Stimulated activated naive CD4-positive, alpha-beta T cell (primary cell): ENCODE data around the gene AHSG.

Experiments
- DNase-seq, 6 experiments: peaks; one replicate each; lab custom pipeline; 2025; lab: John Stamatoyannopoulos, UW

The AHSG gene

DNA sequence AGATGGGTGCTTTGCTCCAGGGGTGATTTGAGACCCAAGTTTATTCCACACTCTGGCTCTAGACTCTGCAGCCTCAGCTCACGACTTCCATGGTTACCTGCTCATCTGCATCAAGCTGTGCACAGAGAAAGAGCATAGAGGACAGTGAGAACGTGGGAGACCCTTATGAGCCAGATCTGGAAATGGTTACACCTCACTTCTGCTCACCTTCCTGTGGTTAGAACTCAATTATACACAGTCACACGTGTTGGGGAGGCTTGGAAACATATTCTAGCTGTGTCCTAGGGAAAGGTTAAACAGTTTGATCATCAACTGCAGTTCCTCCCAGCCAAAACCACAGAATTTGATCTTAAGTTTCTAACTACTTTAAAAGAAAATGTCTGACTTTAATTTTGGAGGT, 29.2 kb downstream of the AHSG start:
- DNase-seq: no peak

DNA sequence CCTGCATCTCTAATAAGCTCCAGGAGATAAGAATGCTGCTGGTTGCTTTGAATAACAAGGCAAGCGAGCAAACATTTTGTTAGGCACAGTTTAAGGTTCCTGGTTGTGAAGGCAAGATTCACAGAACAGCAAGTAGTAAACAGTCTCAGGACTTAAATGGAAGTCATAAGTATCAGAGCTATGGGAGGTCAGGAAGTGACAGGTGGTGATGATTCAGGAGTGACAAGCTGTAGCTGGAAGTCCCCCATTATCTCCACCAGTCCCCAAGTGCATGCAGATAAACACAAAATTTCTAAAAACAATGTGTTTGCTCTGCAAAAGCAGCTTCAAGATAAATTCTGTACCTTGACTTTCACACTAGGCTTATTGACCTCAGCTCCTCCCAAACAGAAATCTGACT, 30.6 kb downstream of the AHSG start:
- no peak for DNase-seq

DNA sequence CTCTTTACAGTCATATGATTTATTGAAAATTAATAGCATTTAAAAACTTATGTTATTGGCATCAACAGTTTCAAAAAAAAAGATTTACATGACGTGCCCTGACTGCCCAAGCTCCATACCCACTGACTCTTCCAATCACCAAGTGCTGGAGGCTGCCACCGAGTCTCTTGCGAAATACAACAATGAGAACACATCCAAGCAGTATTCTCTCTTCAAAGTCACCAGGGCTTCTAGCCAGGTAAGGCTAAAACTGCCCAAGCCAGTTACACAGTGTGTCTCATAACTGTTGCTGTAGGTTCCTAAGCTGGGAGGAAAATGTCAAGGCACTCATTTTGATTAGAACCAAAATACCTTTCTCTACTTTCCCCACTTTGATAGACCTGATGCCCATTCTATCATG, 31.8 kb downstream of the AHSG start:
- DNase-seq: no peak

DNA sequence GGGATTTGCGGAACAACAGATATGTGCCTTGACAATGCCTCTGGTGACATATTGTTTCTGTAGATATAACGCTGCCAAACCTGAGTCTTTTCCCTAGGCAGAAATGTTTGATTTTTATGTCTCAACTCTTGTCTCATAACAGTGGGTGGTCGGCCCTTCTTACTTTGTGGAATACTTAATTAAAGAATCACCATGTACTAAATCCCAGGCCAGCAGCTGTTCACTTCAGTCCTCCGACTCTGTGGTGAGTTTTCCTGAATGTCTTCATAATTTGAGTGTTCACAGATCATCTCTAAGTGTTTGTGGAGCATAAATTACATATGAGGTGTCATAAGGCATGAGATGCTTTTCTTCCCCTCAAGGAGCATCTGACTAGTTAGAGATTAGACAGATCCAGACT, 33.2 kb downstream of the AHSG start:
- DNase-seq: no peak

DNA sequence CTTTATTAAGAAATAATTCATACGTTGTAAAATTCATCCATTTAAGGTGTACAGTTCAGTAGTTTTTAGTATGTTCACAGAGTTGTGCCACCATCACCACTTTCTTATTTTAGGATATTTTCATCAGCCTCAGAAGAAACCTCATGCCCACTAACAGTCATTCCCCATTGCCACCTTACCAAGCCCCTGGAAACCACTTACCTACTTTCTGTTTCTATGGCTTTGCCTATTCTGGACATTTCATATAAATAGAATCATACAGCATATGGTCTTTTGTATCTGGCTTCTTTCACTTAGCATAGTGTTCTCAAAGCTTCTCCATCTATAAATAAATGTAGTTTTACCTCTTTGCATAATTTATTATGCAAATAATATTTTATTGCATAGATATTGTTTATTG, 34.0 kb downstream of the AHSG start:
- no peak for DNase-seq

DNA sequence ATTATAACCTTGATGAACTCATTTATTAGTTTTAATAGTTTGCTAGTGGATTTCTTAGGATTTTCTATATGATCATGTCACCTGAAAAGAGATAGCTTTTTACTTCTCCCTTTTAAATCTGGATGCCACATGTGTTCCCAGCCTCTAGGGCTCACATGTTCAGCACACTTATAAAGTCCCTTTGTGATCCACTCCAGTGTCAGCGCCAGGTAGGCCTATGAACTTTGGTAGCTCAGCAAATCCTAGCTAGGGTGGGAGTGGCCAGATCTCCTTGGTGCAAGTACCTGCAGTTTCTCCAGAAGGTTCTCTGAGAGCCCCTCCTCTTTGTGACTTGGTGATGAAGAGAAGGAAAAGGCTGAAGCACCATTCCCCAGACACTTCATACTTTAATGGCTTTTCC, 36.0 kb downstream of the AHSG start:
- DNase-seq: no peak

DNA sequence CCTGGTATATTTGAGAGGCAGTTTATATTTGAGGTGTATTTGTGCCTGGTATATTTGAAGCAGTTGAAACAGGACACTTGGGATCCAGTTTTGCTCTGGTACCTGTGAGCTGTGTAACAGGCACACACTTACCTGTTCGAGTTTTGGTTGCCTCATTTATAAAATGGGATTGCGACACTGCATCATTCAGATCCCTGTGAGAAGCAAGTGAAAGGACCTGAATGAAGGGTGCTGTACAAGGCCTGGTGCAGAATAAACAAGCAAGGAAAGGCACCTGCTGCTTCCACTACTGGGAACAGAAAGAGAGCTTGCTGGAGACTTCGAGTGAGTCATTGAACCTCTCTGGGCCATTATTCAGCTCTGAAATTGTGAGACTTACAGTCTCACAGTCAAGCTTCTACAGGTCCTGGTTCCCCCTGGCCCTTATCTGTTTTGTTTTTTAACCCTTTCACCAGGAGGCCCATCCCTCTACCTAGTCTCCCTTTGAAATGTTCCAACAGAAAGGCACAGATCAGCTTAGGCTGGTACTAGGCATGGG, 38.9 kb downstream of the AHSG start:
- DNase-seq: no peak

DNA sequence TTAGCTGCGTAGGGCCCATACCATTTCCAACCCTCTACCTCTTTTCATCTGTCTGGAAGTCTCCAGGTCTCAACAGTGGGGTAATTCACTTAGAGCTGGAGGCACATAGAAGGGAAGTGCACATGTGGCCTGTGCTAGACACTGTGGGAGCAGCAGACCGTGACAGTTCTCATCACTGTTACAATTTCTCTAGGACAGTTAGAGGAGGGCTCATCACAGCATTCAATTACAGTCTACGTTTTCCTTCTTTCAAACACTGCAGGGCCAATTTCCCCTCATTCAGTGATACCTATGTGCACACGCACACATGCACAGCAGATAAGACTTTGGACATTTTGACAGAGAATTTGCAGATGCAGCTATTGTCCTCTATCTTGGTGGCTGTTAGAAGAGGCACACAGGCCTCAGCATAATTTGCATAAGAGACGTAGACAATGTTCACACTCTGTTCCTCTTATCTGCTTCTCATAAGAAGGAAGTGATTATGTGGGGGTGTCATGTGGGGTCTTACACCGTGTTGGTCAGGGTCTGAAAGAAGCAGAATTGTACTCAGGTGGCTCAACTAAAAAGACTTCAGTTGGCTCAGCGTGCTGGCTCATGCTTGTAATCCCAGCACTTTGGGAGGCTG, 40.3 kb downstream of the AHSG start:
- no peak for DNase-seq

DNA sequence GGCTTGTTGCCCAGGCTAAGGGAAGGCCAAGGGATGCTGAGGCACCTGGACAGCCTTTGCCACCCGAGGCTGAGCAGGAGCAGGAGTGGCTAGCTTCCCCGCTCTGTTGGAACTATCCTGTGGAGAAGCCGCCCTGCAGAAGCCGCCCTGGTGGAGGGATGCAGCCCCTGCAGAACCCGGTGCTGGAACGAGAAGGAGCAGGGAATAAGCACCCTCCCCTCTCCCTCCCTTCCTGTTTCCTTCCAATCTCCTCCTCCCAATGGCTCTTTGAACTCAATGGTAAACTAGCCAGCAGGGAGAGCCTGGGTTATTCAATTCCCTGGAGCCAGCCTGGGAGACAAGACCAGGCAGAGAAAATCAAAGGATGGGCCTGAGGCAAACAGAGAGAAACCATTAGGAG, 41.1 kb downstream of the AHSG start:
- DNase-seq: no peak

DNA sequence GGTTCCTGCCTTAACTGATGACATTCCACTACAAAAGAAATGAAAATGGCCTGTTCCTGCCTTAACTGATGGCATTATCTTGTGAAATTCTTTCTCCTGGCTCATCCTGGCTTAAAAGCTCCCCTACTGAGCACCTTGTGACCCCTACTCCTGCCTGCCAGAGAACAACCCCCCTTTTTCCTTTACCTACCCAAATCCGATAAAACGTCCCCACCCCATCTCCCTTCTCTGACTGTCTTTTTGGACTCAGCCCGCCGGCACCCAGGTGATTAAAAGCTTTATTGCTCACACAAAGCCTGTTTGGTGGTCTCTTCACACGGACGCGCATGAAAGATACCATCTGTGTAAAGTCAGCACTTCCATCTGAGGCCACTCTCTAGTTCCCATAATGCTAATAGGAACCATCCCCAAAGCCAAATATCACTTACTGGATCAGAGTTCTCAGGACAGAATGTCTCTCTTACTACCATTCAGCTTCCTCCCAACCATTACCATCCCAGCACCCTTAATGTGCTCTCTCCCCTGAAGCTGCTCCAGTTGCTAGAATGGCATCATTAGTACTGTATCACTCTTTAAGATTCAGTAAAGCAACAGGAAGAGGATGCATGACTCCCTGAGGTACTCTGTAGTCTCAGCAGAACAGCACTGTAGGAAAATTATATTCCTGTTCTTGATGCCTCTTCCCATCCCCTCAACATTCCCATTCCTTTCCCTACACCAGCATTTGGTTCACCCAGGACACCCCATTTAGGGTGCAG, 50.7 kb downstream of the AHSG start:
- DNase-seq: no peak

DNA sequence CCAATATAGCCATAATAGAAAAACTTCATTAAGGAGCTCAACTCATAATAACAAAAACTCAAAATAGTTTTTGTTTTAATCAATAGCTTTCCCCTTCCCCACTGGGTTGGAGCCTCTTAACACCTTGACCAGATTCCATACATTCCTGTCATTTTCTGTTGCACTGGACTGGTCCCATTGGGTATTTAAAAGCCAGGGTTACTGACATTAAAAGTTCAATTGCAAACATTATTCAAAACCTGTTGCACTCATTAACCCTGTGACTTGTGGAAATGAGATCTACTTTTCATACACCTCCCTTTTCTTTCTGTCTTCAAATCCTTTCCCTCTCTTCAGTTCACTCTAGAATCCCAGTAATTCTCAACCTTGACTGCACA, 51.2 kb downstream of the AHSG start:
- DNase-seq: no peak

DNA sequence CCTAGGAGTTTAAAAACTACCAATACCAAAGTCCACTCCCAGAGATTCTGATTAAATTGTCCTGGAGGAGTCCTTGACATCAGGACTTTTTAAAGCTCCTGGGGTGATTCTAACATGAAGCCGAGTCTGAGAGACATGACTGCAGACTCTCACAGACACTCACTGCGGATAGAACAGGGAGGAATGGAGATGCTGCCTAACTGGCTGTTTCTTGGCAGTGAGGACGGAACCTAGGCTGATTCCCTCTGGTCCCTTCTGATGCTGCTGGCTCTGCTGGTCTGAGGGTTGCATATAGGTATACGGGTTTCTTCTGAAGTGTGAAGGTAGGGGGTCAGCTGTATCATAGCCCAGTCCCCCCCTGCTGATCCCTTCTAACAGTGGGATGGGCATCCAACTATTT, 51.6 kb downstream of the AHSG start:
- no peak for DNase-seq

DNA sequence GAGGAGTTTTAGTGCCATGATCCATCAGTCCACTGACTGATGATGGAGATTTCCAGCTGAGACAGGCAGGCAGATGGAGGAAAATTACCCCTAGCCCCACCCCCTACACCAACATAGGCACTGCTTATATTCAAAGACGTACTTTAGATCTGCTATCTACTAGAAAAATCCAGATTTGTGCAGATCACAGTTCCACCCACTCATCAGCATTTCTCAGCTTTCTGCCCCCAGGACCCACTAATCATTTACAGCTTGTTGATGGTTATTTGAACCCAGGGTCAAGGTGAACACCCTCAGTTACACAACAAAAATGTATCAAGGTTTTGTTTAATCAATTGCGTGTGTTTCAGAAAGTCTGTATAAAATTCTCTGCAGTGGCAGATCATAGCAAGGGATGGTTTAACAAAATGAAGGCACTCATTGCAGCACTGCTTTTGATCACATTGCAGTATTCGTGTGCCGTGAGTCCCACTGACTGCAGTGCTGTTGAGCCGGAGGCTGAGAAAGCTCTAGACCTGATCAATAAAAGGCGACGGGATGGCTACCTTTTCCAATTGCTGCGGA, 52.8 kb downstream of the AHSG start, which contains the start of gene HRG:
Gene HRG (plus strand): TSS at position 390 of the 564 bp plus-strand sequence. CDS start 18 bp downstream, at position 408.
- DNase-seq: no peak

DNA sequence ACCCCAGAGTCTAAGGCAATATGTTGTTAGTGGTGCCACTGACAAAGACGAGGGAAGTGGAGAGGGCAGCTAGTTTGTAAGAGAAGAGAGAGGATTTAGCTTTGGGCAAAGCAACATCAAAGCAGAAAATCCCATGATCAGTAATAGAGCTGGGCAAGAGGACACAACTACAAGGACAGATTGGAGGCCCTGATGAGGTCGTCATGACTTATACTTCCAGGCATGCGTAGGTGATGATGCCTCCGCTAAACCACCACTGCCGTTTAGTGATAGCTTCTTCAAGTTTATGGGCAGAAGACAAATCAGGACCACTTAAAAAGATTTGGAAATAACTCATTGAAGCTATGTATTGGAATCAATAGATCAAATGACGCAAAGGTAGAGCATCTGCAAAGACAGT, 55.6 kb downstream of the AHSG start:
- DNase-seq: no peak

DNA sequence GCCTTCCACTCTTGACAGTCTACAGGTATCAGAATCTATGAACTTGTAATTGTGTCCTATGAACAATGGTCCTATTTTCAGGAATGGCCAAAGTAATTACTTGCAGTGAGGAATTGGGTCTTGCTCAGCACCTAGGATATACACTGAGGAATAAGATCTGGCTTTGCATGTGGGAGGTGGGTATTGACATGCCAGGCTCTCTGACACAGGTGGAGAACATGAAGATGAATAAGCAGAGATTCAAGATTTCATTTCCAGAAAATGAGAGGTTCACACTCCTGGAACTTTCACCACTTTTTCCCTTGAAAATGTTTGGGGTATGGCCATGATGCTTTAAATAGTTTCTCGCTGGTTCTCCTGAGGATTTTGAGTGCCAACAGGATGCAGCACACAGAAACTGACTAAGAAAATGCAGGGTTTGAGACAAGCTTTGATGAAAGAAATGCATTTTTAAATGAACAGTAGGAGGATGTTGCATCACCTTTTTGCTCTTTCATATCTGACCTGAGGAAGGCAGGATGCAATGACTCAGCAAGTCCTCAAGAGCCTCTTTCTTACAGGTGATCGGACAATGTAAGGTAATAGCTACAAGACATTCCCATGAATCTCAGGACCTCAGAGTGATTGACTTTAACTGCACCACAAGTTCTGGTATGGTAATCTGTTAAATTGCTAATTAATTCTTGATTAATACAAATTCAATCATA, 56.7 kb downstream of the AHSG start:
- DNase-seq: no peak

DNA sequence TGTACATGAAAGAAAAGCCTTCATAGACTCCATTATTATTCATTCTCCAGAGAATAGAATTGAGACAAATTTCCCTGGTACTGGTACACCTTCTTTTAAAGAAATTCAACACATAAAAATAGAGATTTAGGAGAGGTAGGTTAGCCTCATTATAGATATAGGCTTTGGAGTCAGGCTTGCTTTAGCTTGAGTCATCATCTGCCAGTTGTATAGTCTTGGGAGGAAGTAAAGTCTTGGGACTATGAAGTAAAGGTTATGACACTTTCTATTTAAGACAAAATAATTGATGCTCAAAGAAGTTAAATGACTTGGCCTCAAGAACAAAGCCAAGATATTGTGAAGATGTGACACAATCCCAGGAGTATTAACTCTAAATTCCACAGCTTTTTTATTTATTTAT, 57.3 kb downstream of the AHSG start:
- no peak for DNase-seq
